GM12892 (cell line): Measurements from ENCODE around the gene KIRREL3.

Source experiments
- POLR2A ChIP-seq: IDR thresholded peaks from 2 replicates; pipeline ENCODE4 v1.6.1; 2011; ENCODE audit warnings: low read depth, low read length, control low read depth
- TAF1 ChIP-seq: IDR thresholded peaks from 2 replicates; pipeline ENCODE4 v1.6.1; 2011; ENCODE audit warnings: low read depth, mild to moderate bottlenecking, control low read depth, low read length, borderline replicate concordance

DNA sequence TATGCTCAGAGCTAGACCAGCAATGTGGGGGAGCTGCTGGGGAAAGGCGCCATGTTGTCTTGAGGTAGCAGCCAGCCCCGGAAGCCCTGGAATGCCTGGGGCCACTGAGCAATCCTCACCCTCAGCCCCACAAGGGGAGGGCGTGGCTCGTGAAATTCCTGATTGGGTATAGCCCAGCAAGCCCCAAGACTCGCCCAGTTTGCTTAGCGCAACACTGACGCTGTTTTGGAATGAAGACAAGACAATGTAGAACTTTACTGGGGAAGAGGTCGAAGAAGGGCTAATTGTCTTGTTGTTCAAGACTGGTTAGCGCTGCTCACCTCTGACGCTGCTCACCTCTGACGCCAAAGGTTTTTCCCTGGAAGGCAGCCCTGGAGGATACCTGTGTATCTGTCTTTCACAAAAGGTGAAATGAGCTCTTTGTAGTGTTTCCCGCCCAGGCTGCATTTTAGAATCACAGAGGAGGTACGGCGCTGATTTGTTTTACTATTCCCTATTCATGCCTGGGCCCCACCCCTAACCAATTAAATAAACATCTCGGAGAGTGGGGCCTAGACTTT is 597.5 kb downstream of the KIRREL3 start:
- no peak for TF ChIP-seq POLR2A
- no peak for TF ChIP-seq TAF1
